Left hindlimb (tissue), 1 donor: Measurements from ENCODE around the gene ADRA2C.
"Not testable (repeated sequence)": the region's sequence is repeated elsewhere in the genome, so short reads cannot be mapped to it uniquely, and the experiment has no call there.

Experiments
- DNase-seq: peaks from one replicate; pipeline ENCODE4 v3.0.0-alpha.2; 2018

ADRA2C gene

GRCh38 chr4:3800351-3800750 is 34.2 kb downstream of the ADRA2C start:
- DNase-seq = no peak

- DNase-seq = no peak
Measured at GRCh38 chr4:3801521-3801920, 35.3 kb downstream of the ADRA2C start.

- DNase-seq = no peak
Measured at GRCh38 chr4:3801931-3802550, 35.9 kb downstream of the ADRA2C start.

GRCh38 chr4:3802571-3803474 is 36.6 kb downstream of the ADRA2C start:
- no peak for DNase-seq

- no peak for DNase-seq
Measured at GRCh38 chr4:3803475-3803847, 37.3 kb downstream of the ADRA2C start.

GRCh38 chr4:3803946-3804345 is 37.8 kb downstream of the ADRA2C start:
- no peak for DNase-seq

- DNase-seq = no peak
Measured at GRCh38 chr4:3805026-3805425, 38.8 kb downstream of the ADRA2C start.

- DNase-seq = no peak
Measured at GRCh38 chr4:3805731-3806130, 39.5 kb downstream of the ADRA2C start.

GRCh38 chr4:3807311-3807710 is 41.1 kb downstream of the ADRA2C start:
- DNase-seq = no peak

- no peak for DNase-seq
Measured at GRCh38 chr4:3807822-3808496, 41.8 kb downstream of the ADRA2C start.

GRCh38 chr4:3808597-3808996 is 42.4 kb downstream of the ADRA2C start:
- no peak for DNase-seq

- peak; percentile 13 for DNase-seq
Measured at GRCh38 chr4:3809028-3809427, 42.8 kb downstream of the ADRA2C start.

GRCh38 chr4:3809451-3810110 is 43.4 kb downstream of the ADRA2C start:
- DNase-seq = peak; percentile 23

GRCh38 chr4:3810111-3810680 is 44.0 kb downstream of the ADRA2C start:
- peak; percentile 2 for DNase-seq

GRCh38 chr4:3810796-3811485 is 44.8 kb downstream of the ADRA2C start:
- peak; percentile 26 for DNase-seq

- DNase-seq = peak; percentile 10
Measured at GRCh38 chr4:3811621-3812020, 45.4 kb downstream of the ADRA2C start.

GRCh38 chr4:3812211-3812934 is 46.2 kb downstream of the ADRA2C start:
- DNase-seq = peak; percentile 14

GRCh38 chr4:3813151-3814052 is 47.2 kb downstream of the ADRA2C start:
- no peak for DNase-seq

- no peak for DNase-seq
Measured at GRCh38 chr4:3814053-3814570, 47.9 kb downstream of the ADRA2C start.

GRCh38 chr4:3814838-3815237 is 48.7 kb downstream of the ADRA2C start:
- DNase-seq = not testable (repeated sequence)
